Measurements from ENCODE around the gene SLC39A5.

The SLC39A5 gene, protein sequence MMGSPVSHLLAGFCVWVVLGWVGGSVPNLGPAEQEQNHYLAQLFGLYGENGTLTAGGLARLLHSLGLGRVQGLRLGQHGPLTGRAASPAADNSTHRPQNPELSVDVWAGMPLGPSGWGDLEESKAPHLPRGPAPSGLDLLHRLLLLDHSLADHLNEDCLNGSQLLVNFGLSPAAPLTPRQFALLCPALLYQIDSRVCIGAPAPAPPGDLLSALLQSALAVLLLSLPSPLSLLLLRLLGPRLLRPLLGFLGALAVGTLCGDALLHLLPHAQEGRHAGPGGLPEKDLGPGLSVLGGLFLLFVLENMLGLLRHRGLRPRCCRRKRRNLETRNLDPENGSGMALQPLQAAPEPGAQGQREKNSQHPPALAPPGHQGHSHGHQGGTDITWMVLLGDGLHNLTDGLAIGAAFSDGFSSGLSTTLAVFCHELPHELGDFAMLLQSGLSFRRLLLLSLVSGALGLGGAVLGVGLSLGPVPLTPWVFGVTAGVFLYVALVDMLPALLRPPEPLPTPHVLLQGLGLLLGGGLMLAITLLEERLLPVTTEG

DNA sequence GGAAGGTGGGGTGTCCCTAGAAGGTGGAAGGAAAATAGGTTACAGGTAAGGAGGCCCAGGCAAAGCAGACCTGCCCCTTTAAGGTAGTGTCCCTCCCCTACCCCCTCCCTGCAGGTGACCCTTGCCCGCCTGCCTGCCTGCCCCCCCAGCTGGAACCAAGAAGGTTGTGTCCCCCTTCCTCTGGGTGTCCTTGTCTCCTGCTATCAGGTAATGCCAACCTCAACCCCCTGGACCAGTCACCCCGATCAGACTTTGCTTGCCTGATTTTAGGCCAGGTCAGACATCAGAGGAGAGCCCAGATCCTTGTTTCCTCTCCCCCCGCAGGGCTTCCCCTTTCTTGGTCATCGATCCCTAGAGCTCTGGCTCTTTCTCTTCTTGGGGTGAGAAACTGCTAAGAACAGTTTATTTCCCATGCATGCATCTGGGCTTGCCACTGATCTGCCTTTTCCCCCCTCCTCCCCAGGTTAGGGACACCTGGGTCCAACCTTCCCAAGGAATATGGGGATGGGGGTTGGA lies at the start of gene SLC39A5:
Gene SLC39A5 (plus strand): TSS at position 136 of the 516 bp plus-strand sequence. CDS start 1,224 bp downstream, outside the sequence.
- DNase-seq (ENCODE audit: low read depth) = no peak
- TF ChIP-seq, protein P1, sequence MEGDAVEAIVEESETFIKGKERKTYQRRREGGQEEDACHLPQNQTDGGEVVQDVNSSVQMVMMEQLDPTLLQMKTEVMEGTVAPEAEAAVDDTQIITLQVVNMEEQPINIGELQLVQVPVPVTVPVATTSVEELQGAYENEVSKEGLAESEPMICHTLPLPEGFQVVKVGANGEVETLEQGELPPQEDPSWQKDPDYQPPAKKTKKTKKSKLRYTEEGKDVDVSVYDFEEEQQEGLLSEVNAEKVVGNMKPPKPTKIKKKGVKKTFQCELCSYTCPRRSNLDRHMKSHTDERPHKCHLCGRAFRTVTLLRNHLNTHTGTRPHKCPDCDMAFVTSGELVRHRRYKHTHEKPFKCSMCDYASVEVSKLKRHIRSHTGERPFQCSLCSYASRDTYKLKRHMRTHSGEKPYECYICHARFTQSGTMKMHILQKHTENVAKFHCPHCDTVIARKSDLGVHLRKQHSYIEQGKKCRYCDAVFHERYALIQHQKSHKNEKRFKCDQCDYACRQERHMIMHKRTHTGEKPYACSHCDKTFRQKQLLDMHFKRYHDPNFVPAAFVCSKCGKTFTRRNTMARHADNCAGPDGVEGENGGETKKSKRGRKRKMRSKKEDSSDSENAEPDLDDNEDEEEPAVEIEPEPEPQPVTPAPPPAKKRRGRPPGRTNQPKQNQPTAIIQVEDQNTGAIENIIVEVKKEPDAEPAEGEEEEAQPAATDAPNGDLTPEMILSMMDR (conservative IDR thresholded peaks at IDR 0.05; ENCODE audit: low read depth, low read length) = no peak
- no peak within 1 kb of the TSS for H3K4me3 ChIP-seq (ENCODE audit: low read depth, low read length)

DNA sequence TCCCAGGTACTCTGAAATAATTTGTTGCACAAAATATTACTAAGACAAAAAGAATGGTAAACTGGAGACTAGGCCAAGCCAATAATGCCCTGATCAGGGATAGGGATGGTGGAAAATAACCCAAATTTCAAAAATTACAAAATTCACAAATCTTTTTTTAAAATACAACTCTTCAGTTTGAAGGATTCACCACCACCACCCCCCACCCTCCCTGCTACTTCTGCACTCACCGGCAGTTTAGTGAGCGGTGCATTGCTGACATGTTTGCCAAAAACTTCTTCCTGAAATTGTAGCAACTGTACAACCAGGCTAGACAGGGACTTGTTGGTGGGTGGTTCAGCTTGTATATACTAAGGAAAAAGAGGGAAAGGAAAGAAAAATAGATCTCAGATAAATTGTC lies 42.9 kb upstream of the SLC39A5 start:
- no peak for DNase-seq (ENCODE audit: low read depth)
- no peak overlapping the region for H3K4me3 ChIP-seq (ENCODE audit: low read depth, low read length)
- TF ChIP-seq, protein P1 (conservative IDR thresholded peaks at IDR 0.05; ENCODE audit: low read depth, low read length) = no peak

DNA sequence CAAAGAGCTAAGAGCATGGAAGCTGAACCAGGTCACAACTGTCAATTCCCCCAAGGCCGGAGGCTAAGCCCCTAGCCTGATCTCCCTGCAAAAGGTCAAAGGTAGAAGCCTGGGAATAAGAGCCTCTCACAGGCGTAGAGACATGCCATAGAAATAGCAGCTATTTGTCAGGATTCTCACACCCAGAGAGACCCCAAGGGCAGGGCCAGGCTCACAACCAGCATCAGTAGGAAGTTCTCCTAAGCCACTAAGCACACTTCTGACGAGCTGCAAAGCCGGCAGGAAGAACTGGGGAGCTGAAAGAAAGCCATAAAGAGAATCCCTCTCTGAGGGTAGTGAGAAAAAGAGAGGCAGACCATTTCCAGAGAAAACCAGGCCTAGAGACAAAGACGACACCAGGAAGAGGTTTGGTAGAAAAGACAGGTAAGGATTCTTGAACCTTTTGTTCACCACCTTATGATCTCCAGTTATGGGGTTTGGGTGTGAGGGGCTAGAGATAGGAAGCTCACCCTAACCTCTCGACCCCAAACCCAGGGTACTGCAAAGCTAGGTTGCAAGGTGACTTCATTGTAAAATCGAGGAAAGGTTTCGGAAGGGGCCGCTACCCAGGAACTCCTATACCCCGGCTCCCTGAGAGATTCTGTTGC lies 41.6 kb upstream of the SLC39A5 start:
- peak; percentile 32 for DNase-seq (ENCODE audit: low read depth)
- H3K4me3 ChIP-seq (ENCODE audit: low read depth, low read length) = peak overlapping the region; percentile 77
- TF ChIP-seq, protein P1 (conservative IDR thresholded peaks at IDR 0.05; ENCODE audit: low read depth, low read length) = no peak

DNA sequence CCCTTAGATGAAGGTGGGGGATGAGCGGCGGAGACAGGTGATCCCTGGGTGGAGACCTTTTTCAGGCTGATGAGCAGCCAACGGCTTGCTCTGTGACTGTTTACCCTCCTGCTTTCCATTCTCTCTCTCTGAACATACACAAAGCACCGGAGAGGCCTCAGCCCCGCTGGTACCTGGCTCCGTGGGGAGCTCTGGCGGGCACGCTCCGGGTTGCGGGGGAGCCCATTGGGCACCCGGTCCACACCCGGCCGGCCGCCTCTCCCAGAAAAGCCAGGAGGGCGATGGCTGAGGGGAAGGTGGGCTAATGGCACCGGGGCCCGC lies 41.1 kb upstream of the SLC39A5 start:
- H3K4me3 ChIP-seq (ENCODE audit: low read depth, low read length) = peak overlapping the region; percentile 77
- TF ChIP-seq, protein P1 (conservative IDR thresholded peaks at IDR 0.05; ENCODE audit: low read depth, low read length) = no peak
- DNase-seq (ENCODE audit: low read depth) = no peak

DNA sequence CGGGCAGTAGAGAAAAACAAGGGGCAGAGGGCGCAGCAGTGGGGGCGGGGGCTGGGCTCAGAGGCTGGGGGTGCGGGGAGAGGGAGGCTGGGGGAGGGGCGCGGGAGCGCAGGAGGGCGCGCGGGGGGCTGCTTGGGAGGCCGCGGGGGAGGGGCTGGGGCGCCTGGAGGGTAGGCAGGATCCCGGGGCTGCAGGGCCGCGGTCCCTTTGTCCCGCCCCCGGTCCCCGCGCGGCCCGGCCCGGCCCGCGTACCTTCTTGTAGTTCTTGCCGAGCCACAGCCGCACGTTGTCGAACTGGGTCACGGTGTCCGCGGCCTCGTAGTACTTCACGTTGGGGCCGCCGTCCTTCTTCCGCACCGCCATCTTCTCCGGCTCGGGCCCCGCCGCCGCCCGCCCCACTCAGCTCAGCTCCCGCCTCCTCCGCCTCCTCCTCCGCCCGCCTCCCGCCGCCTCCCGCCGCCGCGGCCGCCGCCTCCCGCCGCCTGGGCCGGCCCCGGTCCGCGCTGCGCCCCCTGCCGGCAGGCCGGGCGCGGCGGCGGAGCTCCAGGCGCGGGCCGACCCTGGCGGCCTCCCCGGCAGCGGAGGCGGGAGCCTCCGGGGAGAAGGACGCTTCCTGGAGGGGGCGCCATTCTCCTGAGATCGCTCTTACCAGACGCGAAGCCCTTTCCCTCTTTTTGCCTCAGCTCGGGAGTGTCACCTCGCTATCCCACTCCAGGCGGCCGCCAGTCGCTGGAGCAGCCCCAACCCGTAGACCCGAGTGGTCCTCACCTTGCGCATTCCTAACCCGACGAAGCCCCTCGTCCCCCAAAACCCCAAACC lies 40.5 kb upstream of the SLC39A5 start, which contains the start of gene SMARCC2:
Gene SMARCC2 (minus strand): TSS at position 385 of the 819 bp plus-strand sequence. CDS start 22 bp downstream, at position 363.
- TF ChIP-seq, protein P1 (conservative IDR thresholded peaks at IDR 0.05; ENCODE audit: low read depth, low read length) = peak; percentile 67
- DNase-seq (ENCODE audit: low read depth) = peak; percentile 89
- H3K4me3 ChIP-seq (ENCODE audit: low read depth, low read length) = peak within 1 kb of the TSS; percentile 84

DNA sequence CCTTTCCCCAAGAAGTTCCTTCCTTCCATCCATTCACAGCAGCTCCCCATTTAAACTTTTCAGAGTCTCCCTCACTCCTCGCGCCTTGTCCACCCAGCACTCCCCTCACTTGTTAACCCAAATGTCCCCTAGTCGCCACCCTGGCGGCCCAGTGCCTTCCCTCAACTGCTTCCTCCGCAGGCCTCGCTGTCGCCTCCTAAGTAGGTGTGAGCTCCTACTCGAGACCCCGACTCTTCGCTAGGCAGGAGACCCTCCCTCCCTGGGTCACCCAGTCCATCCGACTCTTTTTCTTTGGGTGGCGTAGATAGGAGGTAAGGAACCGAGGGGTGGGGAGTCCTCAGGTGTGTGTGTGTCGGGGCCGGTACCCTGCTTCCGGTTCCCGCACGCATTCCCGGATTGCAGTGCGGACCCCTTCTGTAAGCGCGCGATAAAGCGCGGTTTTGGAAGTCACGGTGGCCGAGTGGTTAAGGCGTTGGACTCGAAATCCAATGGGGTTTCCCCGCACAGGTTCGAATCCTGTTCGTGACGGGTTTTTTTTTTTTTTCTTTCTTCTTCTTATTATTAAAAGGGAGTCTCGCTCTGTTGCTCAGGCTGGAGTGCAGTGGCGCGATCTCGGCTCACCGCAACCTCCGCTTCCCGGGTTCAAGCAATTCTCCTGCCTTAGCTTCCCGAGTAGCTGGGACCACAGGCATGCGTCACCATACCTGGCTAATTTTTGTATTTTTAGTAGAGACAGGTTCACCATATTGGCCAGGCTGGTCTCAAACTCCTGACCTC lies 39.7 kb upstream of the SLC39A5 start:
- TF ChIP-seq, protein P1 (conservative IDR thresholded peaks at IDR 0.05; ENCODE audit: low read depth, low read length) = peak; percentile 1
- peak overlapping the region; percentile 84 for H3K4me3 ChIP-seq (ENCODE audit: low read depth, low read length)
- DNase-seq (ENCODE audit: low read depth) = peak; percentile 91

Measured in choroid plexus epithelial cell (primary cell).